Measurements from ENCODE around the gene ZNF396. TPM values are rescaled to one million over a fixed set of nuclear protein-coding genes. Genes with fewer than 3 reads are reported as not detected.

ZNF396 gene
- total and polyA plus RNA-seq, 2 donors from 2014 or later, result 4.7 to 6.5 TPM

GRCh38 chr18:35345460-35345921, 31.6 kb downstream of the ZNF396 start:
- intact Hi-C loops (cut with DNase I), result no loop called here
- H3K9ac ChIP-seq (ENCODE audit: low read length in 3 of 3), result peak overlapping the region in 1 of 3 donors; percentile 45
- DNase-seq (peak in 4 of 5 donors; percentile 62 to 85 (median 78)), FAIRE-seq (no peak)
- peak overlapping the region; percentile 38 to 99 for H3K27ac ChIP-seq (ENCODE audit: low read depth in 2 of 2, low read length in 2 of 2)
- TF ChIP-seq CTCF (IDR thresholded peaks at IDR 0.05; ENCODE audit: borderline replicate concordance, extremely low read depth, insufficient read depth), result no peak
- H3K9me3 ChIP-seq (ENCODE audit: control insufficient read depth in 2 of 3, insufficient read depth in 1 of 3, low read length in 3 of 3), result no peaks in the 10 kb centered on the region
- H3K27me3 ChIP-seq (ENCODE audit: control insufficient read depth, insufficient read depth, low read length), result no peaks in the 10 kb centered on the region
- H3K4me3 ChIP-seq (ENCODE audit: low read length in 3 of 3), result peak overlapping the region; percentile 20 to 36 (median 31)
- peaks cover 4 to 15% (median 9%) of the 10 kb centered on the region in 3 donors for H3K4me1 ChIP-seq (ENCODE audit: control insufficient read depth in 2 of 3, insufficient read depth in 2 of 3, low read depth in 1 of 3, low read length in 3 of 3)
- no peaks in the 10 kb centered on the region for H3K36me3 ChIP-seq (ENCODE audit: control insufficient read depth in 2 of 3, insufficient read depth in 3 of 3, low read length in 3 of 3)

GRCh38 chr18:35344736-35345459, 32.2 kb downstream of the ZNF396 start:
- Histone ChIP-seq H3K27me3 (ENCODE audit: control insufficient read depth, insufficient read depth, low read length) (no peaks in the 10 kb centered on the region), H3K36me3 (ENCODE audit: control insufficient read depth in 2 of 3, insufficient read depth in 3 of 3, low read length in 3 of 3) (peaks cover 2 to 5% (median 3%) of the 10 kb centered on the region in 3 donors), H3K27ac (ENCODE audit: low read depth in 2 of 2, low read length in 2 of 2) (peak overlapping the region; percentile 99), H3K4me1 (ENCODE audit: control insufficient read depth in 2 of 3, insufficient read depth in 2 of 3, low read depth in 1 of 3, low read length in 3 of 3) (peaks cover 4 to 15% (median 9%) of the 10 kb centered on the region in 3 donors), H3K4me3 (ENCODE audit: low read length in 3 of 3) (peak overlapping the region; percentile 83 to 96 (median 94)), H3K9me3 (ENCODE audit: control insufficient read depth in 2 of 3, insufficient read depth in 1 of 3, low read length in 3 of 3) (no peaks in the 10 kb centered on the region), H3K9ac (ENCODE audit: low read length in 3 of 3) (peak overlapping the region; percentile 54 to 98 (median 97))
- FAIRE-seq, result no peak
- DNase-seq, result peak in 4 of 5 donors; percentile 32 to 74 (median 58)
- no peak for TF ChIP-seq CTCF (IDR thresholded peaks at IDR 0.05; ENCODE audit: borderline replicate concordance, extremely low read depth, insufficient read depth)
- intact Hi-C loops (cut with DNase I), result no loop called here

- DNase-seq (peak; percentile 97 to 99 (median 98)), FAIRE-seq (no peak)
- Histone ChIP-seq H3K36me3 (ENCODE audit: control insufficient read depth in 2 of 3, insufficient read depth in 3 of 3, low read length in 3 of 3) (peaks cover 7 to 12% (median 9%) of the 10 kb centered on the region in 3 donors), H3K27me3 (ENCODE audit: control insufficient read depth, insufficient read depth, low read length) (no peaks in the 10 kb centered on the region), H3K27ac (ENCODE audit: low read depth in 2 of 2, low read length in 2 of 2) (peak within 1 kb of the TSS; percentile 99), H3K9ac (ENCODE audit: low read length in 3 of 3) (peak within 1 kb of the TSS; percentile 79 to 98 (median 97)), H3K9me3 (ENCODE audit: control insufficient read depth in 2 of 3, insufficient read depth in 1 of 3, low read length in 3 of 3) (no peaks in the 10 kb centered on the region), H3K4me1 (ENCODE audit: control insufficient read depth in 2 of 3, insufficient read depth in 2 of 3, low read depth in 1 of 3, low read length in 3 of 3) (peaks cover 4 to 15% (median 10%) of the 10 kb centered on the region in 3 donors), H3K4me3 (ENCODE audit: low read length in 3 of 3) (peak within 1 kb of the TSS; percentile 83 to 96 (median 94))
- no peak for TF ChIP-seq CTCF (IDR thresholded peaks at IDR 0.05; ENCODE audit: borderline replicate concordance, extremely low read depth, insufficient read depth)
- intact Hi-C loops (cut with DNase I), result no loop called here
Observed at GRCh38 chr18:35343936-35344735, 33.0 kb downstream of the ZNF396 start, which contains the start of gene ZNF24. ZNF24 (minus strand) TSS chr18:35344420; CDS start chr18:35340650, 3,770 bp downstream.
